Esophagus squamous epithelium (tissue), 4 donors: ENCODE data around the gene AFG3L2.

ENCODE experiments used
- POLR2A ChIP-seq, 4 donors: fragments of 450-650 bp; IDR thresholded peaks; one replicate each; pipeline ENCODE4 v1.6.1; 2017; ENCODE audit warnings: antibody characterized with exemption in 4 of 4, mild to moderate bottlenecking in 4 of 4, moderate library complexity in 3 of 4
- TF ChIP-seq, protein P1 (sequence below), 6 experiments: fragments of 450-650 bp in 4 of 6; fragments of 200-600 bp in 2 of 6; sonication (generic) in 2 of 6; IDR thresholded peaks; one replicate each; pipeline ENCODE4 v1.5.1; 2016 to 2019; ENCODE audit warnings: antibody characterized with exemption in 6 of 6, mild to moderate bottlenecking in 4 of 6, moderate library complexity in 4 of 6

DNA sequence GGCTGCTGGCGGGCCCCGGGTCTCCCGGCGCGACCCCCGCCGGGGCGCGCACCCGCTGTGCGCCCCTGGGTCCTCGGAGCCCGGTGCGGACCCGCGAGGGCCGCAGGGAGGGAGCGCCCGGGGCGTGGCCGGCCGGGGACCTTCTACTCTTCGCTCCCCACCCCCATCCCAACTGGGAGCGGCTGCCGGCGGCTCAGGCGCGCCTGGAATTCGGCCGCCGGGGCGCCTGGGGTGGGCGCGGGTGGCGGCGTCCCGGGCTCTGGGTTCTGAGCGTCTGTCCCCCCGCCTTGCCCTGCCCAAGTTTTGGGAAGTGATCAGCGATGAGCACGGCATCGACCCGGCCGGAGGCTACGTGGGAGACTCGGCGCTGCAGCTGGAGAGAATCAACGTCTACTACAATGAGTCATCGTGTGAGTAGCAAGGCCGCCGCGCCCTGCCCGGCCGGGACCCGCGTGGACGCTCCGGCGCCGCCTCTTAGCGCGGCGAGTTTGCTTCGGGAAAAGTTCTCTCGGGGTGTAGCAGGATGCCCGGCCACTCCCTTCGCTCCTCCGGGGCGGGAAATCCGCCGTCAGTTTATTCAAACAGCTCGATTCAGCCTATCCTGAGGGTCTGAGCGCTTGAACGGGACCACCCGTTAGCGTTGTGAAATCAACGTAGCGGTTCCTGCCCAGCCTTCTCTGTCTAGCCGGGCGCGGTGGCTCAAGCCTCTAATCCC, 68.5 kb downstream of the AFG3L2 start:
- peak in 2 of 4 donors; percentile 58 to 65 for TF ChIP-seq POLR2A (IDR thresholded peaks at IDR 0.05)
- TF ChIP-seq, protein P1, sequence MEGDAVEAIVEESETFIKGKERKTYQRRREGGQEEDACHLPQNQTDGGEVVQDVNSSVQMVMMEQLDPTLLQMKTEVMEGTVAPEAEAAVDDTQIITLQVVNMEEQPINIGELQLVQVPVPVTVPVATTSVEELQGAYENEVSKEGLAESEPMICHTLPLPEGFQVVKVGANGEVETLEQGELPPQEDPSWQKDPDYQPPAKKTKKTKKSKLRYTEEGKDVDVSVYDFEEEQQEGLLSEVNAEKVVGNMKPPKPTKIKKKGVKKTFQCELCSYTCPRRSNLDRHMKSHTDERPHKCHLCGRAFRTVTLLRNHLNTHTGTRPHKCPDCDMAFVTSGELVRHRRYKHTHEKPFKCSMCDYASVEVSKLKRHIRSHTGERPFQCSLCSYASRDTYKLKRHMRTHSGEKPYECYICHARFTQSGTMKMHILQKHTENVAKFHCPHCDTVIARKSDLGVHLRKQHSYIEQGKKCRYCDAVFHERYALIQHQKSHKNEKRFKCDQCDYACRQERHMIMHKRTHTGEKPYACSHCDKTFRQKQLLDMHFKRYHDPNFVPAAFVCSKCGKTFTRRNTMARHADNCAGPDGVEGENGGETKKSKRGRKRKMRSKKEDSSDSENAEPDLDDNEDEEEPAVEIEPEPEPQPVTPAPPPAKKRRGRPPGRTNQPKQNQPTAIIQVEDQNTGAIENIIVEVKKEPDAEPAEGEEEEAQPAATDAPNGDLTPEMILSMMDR (IDR thresholded peaks at IDR 0.05), result peak in 1 of 6 experiments; percentile 6
